K562 (cell line): ENCODE data around the gene EXO5. TPM values are rescaled to one million over a fixed set of nuclear protein-coding genes. Genes with fewer than 3 reads are reported as not detected.
A peak's percentile ranks its signal among the peaks of the same experiment; 100 is the strongest.

Source experiments
- CTBP1 ChIP-seq: fragments of 450-650 bp; IDR thresholded peaks from 2 replicates; pipeline ENCODE4 v1.6.1; 2016; ENCODE audit warnings: borderline replicate concordance
- GTF2E2 ChIP-seq: fragments of 200-800 bp; sonication (Bioruptor generic); IDR thresholded peaks from 2 replicates; pipeline ENCODE4 v1.6.1; 2016; ENCODE audit warnings: missing genetic modification characterization, missing compliant biosample characterization
- HEY1 ChIP-seq: fragments of 250-450 bp; sonication (Bioruptor Pico); IDR thresholded peaks from 2 replicates; pipeline ENCODE4 v1.5.0; 2020; ENCODE audit warnings: mild to moderate bottlenecking, moderate library complexity, borderline replicate concordance
- IFI16 ChIP-seq: fragments of 250-450 bp; sonication (Bioruptor Pico); IDR thresholded peaks from 2 replicates; pipeline ENCODE4 v2.1.2; 2022; ENCODE audit warnings: mild to moderate bottlenecking, inconsistent platforms
- KLF16 ChIP-seq: IDR thresholded peaks from 2 replicates; pipeline ENCODE4 v1.6.1; 2016; ENCODE audit warnings: antibody characterized with exemption
- MTA2 ChIP-seq: fragments of 450-650 bp; IDR thresholded peaks from 2 replicates; pipeline ENCODE4 v1.6.1; 2016; ENCODE audit warnings: low read depth
- MXD1 ChIP-seq: fragments of 250-450 bp; sonication (Bioruptor Pico); IDR thresholded peaks from 2 replicates; pipeline ENCODE4 v1.8.0; 2021; ENCODE audit warnings: borderline replicate concordance, mild to moderate bottlenecking, moderate library complexity; ENCODE audit not compliant: poor library complexity, severe bottlenecking
- MYC ChIP-seq, 2 experiments: fragments of 250-450 bp in 1 of 2; sonication (Bioruptor Pico) in 1 of 2; IDR thresholded peaks; 2 replicates each; pipeline versions ENCODE4 v1.5.1 to v1.6.1; 2012 to 2021; ENCODE audit warnings: low read depth in 2 of 2, borderline replicate concordance in 1 of 2, improper control_type of control experiment in 1 of 2, low read length in 1 of 2, mild to moderate bottlenecking in 1 of 2, moderate library complexity in 1 of 2
- SMARCC2 ChIP-seq: fragments of 450-650 bp; IDR thresholded peaks from 2 replicates; pipeline ENCODE4 v1.6.1; 2017; ENCODE audit warnings: antibody characterized with exemption, moderate library complexity, mild to moderate bottlenecking, low read depth
- SNIP1 ChIP-seq: fragments of 450-650 bp; IDR thresholded peaks from 2 replicates; pipeline ENCODE4 v1.7.1; 2017; ENCODE audit warnings: low read depth, mild to moderate bottlenecking
- TAF15 ChIP-seq: fragments of 200-400 bp; formaldehyde crosslinking; IDR thresholded peaks from 2 replicates; pipeline ENCODE4 v1.6.1; 2017; ENCODE audit warnings: mild to moderate bottlenecking, low read depth, low read length, moderate library complexity
- TRIM24 ChIP-seq, 2 experiments: fragments of 450-650 bp; IDR thresholded peaks; 2 replicates each; pipeline ENCODE4 v1.6.1; 2016
- ZKSCAN3 ChIP-seq: fragments of 250-450 bp; sonication (Bioruptor Pico); IDR thresholded peaks from 2 replicates; pipeline ENCODE4 v1.4.0; 2020
- ZNF23 ChIP-seq: fragments of 250-450 bp; sonication (Bioruptor Pico); IDR thresholded peaks from 2 replicates; pipeline ENCODE4 v1.4.0; 2020; ENCODE audit warnings: mild to moderate bottlenecking
- ZNF408 ChIP-seq: fragments of 250-450 bp; sonication (Bioruptor Pico); IDR thresholded peaks from 2 replicates; pipeline ENCODE4 v1.4.0; 2020; ENCODE audit warnings: low read depth, mild to moderate bottlenecking, moderate library complexity
- ZNF584 ChIP-seq: fragments of 200-800 bp; sonication (Bioruptor generic); IDR thresholded peaks from 2 replicates; pipeline ENCODE4 v1.6.1; 2016; ENCODE audit warnings: low read depth, mild to moderate bottlenecking, missing genetic modification characterization, missing compliant biosample characterization
- ZNF586 ChIP-seq: fragments of 450-650 bp; formaldehyde crosslinking; conservative IDR thresholded peaks from 2 replicates; pipeline ENCODE4 v1.4.0; 2020; ENCODE audit warnings: mild to moderate bottlenecking, moderate library complexity
- polyA plus RNA-seq, 8 experiments: library from polyadenylated mRNA; depleted of rRNA in 4 of 8; stranded (reverse) in 5 of 8; unstranded in 3 of 8; fragments of >200 nt; fragmentation: Nextera tagmentation in 2 of 8; fragmentation: Illumina TruSeq in 1 of 8; extraction: Ambion mirVana in 2 of 8; extraction: Trizol in 1 of 8; gene quantifications; 2 replicates each; pipeline versions ENCODE4 v1.2.1 to v1.2.3, GENCODE V29; 2011 to 2014; ENCODE audit warnings: inconsistent platforms in 1 of 8, missing spikeins in 1 of 8
- total RNA-seq, 7 experiments: library from RNA; depleted of rRNA in 6 of 7; stranded (reverse); fragments of >200 nt in 6 of 7; fragmentation: Illumina TruSeq in 2 of 7; extraction: Trizol in 2 of 7; gene quantifications; 2 replicates each; pipeline versions ENCODE4 v1.2.1 to v1.2.3, GENCODE V29; 2011 to 2021; ENCODE audit warnings: low replicate concordance in 1 of 7
- TF ChIP-seq, protein P1 (sequence below): IDR thresholded peaks from 2 replicates; pipeline ENCODE4 v1.6.1; 2011; ENCODE audit warnings: borderline replicate concordance, low read depth, mild to moderate bottlenecking, moderate library complexity, low read length; ENCODE audit not compliant: insufficient read depth, poor library complexity, severe bottlenecking
- TF ChIP-seq, protein P2 (sequence below), 3 experiments: fragments of 200-800 bp in 1 of 3; sonication (Bioruptor generic) in 1 of 3; sonication (generic) in 1 of 3; formaldehyde crosslinking in 1 of 3; IDR thresholded peaks; 2 replicates each; pipeline versions ENCODE4 v1.6.1 to v1.8.0; 2016 to 2022; ENCODE audit warnings: mild to moderate bottlenecking in 2 of 3, missing compliant biosample characterization in 2 of 3, missing genetic modification characterization in 2 of 3, missing genetic modification reagents in 1 of 3
- TF ChIP-seq, protein P3 (sequence below): IDR thresholded peaks from 2 replicates; pipeline ENCODE4 v1.6.1; 2016; ENCODE audit warnings: missing genetic modification characterization, missing compliant biosample characterization

EXO5 gene
- total and polyA plus RNA-seq, 9 of the 15 experiments (the other 6 are each of a cell fraction or from before 2014, with no cell fraction given) = 1.1 to 4.3 (median 2.8) TPM

GRCh38 chr1:40476924-40477677 lies 31.5 kb upstream of the EXO5 start, which contains the start of gene ZFP69 (continued):
- TF ChIP-seq MYC (IDR thresholded peaks at IDR 0.05; ENCODE audit: low read depth, low read length) (no peak; the same call in 1 of the 2 replicates), MYC (CRISPR knock-in tag; IDR thresholded peaks at IDR 0.05; ENCODE audit: borderline replicate concordance, low read depth) (no peak), ZNF586 (CRISPR knock-in tag) (no peak), CTBP1 (peak; percentile 58; the same call in 1 of the 2 replicates), TRIM24 (IDR thresholded peaks at IDR 0.05) (peak in 1 of 2 experiments; percentile 22; a peak in 1 of 4 replicates), SNIP1 (no peak), GTF2E2 (no peak; the same call in 1 of the 2 replicates), ZNF23 (CRISPR knock-in tag) (no peak), TAF15 (no peak), ZNF584 (CRISPR knock-in tag) (no peak), HEY1 (CRISPR knock-in tag) (no peak), MXD1 (CRISPR knock-in tag) (no peak), ZNF408 (no peak), MTA2 (no peak), ZKSCAN3 (CRISPR knock-in tag) (no peak), KLF16 (no peak), IFI16 (CRISPR knock-in tag) (no peak), SMARCC2 (no peak)
- TF ChIP-seq, protein P1, sequence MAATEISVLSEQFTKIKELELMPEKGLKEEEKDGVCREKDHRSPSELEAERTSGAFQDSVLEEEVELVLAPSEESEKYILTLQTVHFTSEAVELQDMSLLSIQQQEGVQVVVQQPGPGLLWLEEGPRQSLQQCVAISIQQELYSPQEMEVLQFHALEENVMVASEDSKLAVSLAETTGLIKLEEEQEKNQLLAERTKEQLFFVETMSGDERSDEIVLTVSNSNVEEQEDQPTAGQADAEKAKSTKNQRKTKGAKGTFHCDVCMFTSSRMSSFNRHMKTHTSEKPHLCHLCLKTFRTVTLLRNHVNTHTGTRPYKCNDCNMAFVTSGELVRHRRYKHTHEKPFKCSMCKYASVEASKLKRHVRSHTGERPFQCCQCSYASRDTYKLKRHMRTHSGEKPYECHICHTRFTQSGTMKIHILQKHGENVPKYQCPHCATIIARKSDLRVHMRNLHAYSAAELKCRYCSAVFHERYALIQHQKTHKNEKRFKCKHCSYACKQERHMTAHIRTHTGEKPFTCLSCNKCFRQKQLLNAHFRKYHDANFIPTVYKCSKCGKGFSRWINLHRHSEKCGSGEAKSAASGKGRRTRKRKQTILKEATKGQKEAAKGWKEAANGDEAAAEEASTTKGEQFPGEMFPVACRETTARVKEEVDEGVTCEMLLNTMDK = no peak
- TF ChIP-seq, protein P2, sequence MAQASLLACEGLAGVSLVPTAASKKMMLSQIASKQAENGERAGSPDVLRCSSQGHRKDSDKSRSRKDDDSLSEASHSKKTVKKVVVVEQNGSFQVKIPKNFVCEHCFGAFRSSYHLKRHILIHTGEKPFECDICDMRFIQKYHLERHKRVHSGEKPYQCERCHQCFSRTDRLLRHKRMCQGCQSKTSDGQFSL (CRISPR knock-in tag; IDR thresholded peaks at IDR 0.05) = peak; percentile 71; the same call in 1 of the 2 replicates
- TF ChIP-seq, protein P2 (tag; IDR thresholded peaks at IDR 0.05) = no peak
- TF ChIP-seq, protein P3, sequence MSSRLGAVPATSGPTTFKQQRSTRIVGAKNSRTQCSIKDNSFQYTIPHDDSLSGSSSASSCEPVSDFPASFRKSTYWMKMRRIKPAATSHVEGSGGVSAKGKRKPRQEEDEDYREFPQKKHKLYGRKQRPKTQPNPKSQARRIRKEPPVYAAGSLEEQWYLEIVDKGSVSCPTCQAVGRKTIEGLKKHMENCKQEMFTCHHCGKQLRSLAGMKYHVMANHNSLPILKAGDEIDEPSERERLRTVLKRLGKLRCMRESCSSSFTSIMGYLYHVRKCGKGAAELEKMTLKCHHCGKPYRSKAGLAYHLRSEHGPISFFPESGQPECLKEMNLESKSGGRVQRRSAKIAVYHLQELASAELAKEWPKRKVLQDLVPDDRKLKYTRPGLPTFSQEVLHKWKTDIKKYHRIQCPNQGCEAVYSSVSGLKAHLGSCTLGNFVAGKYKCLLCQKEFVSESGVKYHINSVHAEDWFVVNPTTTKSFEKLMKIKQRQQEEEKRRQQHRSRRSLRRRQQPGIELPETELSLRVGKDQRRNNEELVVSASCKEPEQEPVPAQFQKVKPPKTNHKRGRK (tag) = no peak
